GM19043 (cell line): Measurements from ENCODE around the gene CPXM2.
"Not testable (repeated sequence)": the region's sequence is repeated elsewhere in the genome, so short reads cannot be mapped to it uniquely, and the experiment has no call there.

ENCODE experiments used
- ATAC-seq: cut with Tn5 transposase; IDR thresholded peaks from one replicate; pipeline ENCODE4 v1.9.1; 2021; ENCODE audit warnings: low read depth; ENCODE audit not compliant: unreplicated experiment

Gene CPXM2

GRCh38 chr10:123747426-123747825 is 144.2 kb downstream of the CPXM2 start:
- ATAC-seq: no peak

- no peak for ATAC-seq
Observed at GRCh38 chr10:123746942-123747341, 144.7 kb downstream of the CPXM2 start.

- no peak for ATAC-seq
Observed at GRCh38 chr10:123746520-123746919, 145.1 kb downstream of the CPXM2 start.

- no peak for ATAC-seq
Observed at GRCh38 chr10:123746061-123746460, 145.5 kb downstream of the CPXM2 start.

- no peak for ATAC-seq
Observed at GRCh38 chr10:123744224-123744536, 147.4 kb downstream of the CPXM2 start.

GRCh38 chr10:123743441-123744223 is 148.0 kb downstream of the CPXM2 start:
- ATAC-seq: no peak

- no peak for ATAC-seq
Observed at GRCh38 chr10:123742751-123743440, 148.7 kb downstream of the CPXM2 start.

GRCh38 chr10:123741711-123742110 is 149.9 kb downstream of the CPXM2 start:
- ATAC-seq: no peak

- no peak for ATAC-seq
Observed at GRCh38 chr10:123741146-123741545, 150.5 kb downstream of the CPXM2 start.

- ATAC-seq: not testable (repeated sequence)
Observed at GRCh38 chr10:123736917-123737316, 154.7 kb downstream of the CPXM2 start.

GRCh38 chr10:123729523-123729922 is 162.1 kb downstream of the CPXM2 start:
- no peak for ATAC-seq

GRCh38 chr10:123726836-123727235 is 164.8 kb downstream of the CPXM2 start:
- no peak for ATAC-seq

- ATAC-seq: no peak
Observed at GRCh38 chr10:123726381-123726780, 165.2 kb downstream of the CPXM2 start.

GRCh38 chr10:123724747-123725146 is 166.9 kb downstream of the CPXM2 start:
- ATAC-seq: no peak

GRCh38 chr10:123722351-123722750 is 169.3 kb downstream of the CPXM2 start:
- ATAC-seq: no peak

GRCh38 chr10:123721441-123722049 is 170.1 kb downstream of the CPXM2 start:
- no peak for ATAC-seq

- ATAC-seq: no peak
Observed at GRCh38 chr10:123720536-123720935, 171.1 kb downstream of the CPXM2 start.

GRCh38 chr10:123718544-123719060 is 173.0 kb downstream of the CPXM2 start:
- ATAC-seq: no peak

- no peak for ATAC-seq
Observed at GRCh38 chr10:123717336-123717735, 174.3 kb downstream of the CPXM2 start.

- no peak for ATAC-seq
Observed at GRCh38 chr10:123715546-123715945, 176.1 kb downstream of the CPXM2 start.

GRCh38 chr10:123706236-123706635 is 185.4 kb downstream of the CPXM2 start:
- ATAC-seq: no peak

GRCh38 chr10:123704812-123705211 is 186.8 kb downstream of the CPXM2 start:
- no peak for ATAC-seq
